Ishikawa (cell line): ENCODE data around the gene PLEKHO2.

Experiments
- CEBPB ChIP-seq: IDR thresholded peaks from 2 replicates; pipeline ENCODE4 v1.6.1; 2012
- CREB1 ChIP-seq: IDR thresholded peaks from 2 replicates; pipeline ENCODE4 v1.6.1; 2012; ENCODE audit warnings: low read depth
- EGR1 ChIP-seq: IDR thresholded peaks from 2 replicates; pipeline ENCODE4 v1.6.1; 2012
- EP300 ChIP-seq: IDR thresholded peaks from 2 replicates; pipeline ENCODE4 v1.6.1; 2012; ENCODE audit warnings: borderline replicate concordance
- FOXM1 ChIP-seq: IDR thresholded peaks from 2 replicates; pipeline ENCODE4 v1.6.1; 2012; ENCODE audit warnings: low read depth, borderline replicate concordance
- NFIC ChIP-seq: IDR thresholded peaks from 2 replicates; pipeline ENCODE4 v1.6.1; 2012
- RAD21 ChIP-seq: IDR thresholded peaks from 2 replicates; pipeline ENCODE4 v1.6.1; 2012; ENCODE audit warnings: low read depth
- TAF1 ChIP-seq: IDR thresholded peaks from 2 replicates; pipeline ENCODE4 v1.6.1; 2012; ENCODE audit warnings: low read depth, mild to moderate bottlenecking
- TCF12 ChIP-seq: IDR thresholded peaks from 2 replicates; pipeline ENCODE4 v1.6.1; 2012; ENCODE audit warnings: low read depth
- TEAD4 ChIP-seq: IDR thresholded peaks from 2 replicates; pipeline ENCODE4 v1.6.1; 2012
- YY1 ChIP-seq: IDR thresholded peaks from 2 replicates; pipeline ENCODE4 v1.6.1; 2012; ENCODE audit warnings: low read depth
- ZBTB7A ChIP-seq: IDR thresholded peaks from 2 replicates; pipeline ENCODE4 v1.6.1; 2012; ENCODE audit warnings: low read depth
- TF ChIP-seq, protein P1 (sequence below): IDR thresholded peaks from 2 replicates; pipeline ENCODE4 v1.6.1; 2012
- TF ChIP-seq, protein P2 (sequence below): IDR thresholded peaks from 2 replicates; pipeline ENCODE4 v1.6.1; 2012; ENCODE audit warnings: low read depth, mild to moderate bottlenecking
- TF ChIP-seq, protein P3 (sequence below): IDR thresholded peaks from 2 replicates; pipeline ENCODE4 v1.6.1; 2012

Gene PLEKHO2

DNA sequence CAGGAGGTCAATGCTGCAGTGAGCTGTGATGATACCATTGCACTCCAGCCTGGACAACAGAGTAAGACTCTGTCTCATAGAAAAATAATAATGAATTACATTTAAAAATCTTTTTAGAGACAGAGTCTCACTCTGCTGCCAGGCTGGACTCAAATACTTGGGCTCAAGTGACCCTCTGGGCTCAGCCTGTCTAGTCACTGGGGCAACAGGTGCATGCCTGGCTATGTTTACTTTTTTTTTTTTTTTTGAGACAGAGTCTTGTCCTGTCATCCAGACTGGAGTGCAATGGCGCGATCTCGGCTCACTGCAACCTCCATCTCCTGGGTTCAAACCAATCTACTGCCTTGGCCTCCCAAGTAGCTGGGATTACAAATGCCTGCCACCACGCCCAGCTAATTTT lies 8.0 kb upstream of the PLEKHO2 start:
- TF ChIP-seq TCF12 (no peak), EGR1 (no peak), TAF1 (no peak), ZBTB7A (no peak), NFIC (no peak)
- TF ChIP-seq, protein P1, sequence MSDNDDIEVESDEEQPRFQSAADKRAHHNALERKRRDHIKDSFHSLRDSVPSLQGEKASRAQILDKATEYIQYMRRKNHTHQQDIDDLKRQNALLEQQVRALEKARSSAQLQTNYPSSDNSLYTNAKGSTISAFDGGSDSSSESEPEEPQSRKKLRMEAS, result no peak

DNA sequence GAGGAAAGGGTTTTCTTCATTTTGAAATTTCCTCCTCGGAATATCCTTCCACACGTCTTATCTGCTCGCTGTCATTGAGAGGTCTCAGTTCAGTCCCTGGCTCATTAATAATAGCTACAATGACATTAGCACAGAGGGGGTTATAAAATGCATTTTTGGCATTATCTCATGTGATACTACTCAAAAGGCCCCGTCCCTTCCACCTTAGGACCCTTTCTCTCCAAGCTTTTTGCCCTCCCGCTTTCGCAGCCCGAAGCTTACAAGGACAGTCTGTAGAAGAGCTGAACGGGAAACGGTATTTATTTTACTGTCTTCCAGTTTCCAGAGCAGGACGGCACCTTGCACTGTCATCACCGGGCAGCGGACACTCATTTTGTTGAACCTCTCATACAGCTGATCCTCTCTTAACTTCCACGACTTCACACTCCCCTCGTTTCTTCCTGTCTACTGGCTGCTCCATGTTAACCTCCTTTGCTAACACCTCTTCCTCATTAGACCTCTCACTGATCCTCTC lies 5.6 kb upstream of the PLEKHO2 start:
- TF ChIP-seq, protein P2, sequence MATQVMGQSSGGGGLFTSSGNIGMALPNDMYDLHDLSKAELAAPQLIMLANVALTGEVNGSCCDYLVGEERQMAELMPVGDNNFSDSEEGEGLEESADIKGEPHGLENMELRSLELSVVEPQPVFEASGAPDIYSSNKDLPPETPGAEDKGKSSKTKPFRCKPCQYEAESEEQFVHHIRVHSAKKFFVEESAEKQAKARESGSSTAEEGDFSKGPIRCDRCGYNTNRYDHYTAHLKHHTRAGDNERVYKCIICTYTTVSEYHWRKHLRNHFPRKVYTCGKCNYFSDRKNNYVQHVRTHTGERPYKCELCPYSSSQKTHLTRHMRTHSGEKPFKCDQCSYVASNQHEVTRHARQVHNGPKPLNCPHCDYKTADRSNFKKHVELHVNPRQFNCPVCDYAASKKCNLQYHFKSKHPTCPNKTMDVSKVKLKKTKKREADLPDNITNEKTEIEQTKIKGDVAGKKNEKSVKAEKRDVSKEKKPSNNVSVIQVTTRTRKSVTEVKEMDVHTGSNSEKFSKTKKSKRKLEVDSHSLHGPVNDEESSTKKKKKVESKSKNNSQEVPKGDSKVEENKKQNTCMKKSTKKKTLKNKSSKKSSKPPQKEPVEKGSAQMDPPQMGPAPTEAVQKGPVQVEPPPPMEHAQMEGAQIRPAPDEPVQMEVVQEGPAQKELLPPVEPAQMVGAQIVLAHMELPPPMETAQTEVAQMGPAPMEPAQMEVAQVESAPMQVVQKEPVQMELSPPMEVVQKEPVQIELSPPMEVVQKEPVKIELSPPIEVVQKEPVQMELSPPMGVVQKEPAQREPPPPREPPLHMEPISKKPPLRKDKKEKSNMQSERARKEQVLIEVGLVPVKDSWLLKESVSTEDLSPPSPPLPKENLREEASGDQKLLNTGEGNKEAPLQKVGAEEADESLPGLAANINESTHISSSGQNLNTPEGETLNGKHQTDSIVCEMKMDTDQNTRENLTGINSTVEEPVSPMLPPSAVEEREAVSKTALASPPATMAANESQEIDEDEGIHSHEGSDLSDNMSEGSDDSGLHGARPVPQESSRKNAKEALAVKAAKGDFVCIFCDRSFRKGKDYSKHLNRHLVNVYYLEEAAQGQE, result no peak
- TF ChIP-seq CEBPB (no peak), TCF12 (no peak), CREB1 (no peak)

DNA sequence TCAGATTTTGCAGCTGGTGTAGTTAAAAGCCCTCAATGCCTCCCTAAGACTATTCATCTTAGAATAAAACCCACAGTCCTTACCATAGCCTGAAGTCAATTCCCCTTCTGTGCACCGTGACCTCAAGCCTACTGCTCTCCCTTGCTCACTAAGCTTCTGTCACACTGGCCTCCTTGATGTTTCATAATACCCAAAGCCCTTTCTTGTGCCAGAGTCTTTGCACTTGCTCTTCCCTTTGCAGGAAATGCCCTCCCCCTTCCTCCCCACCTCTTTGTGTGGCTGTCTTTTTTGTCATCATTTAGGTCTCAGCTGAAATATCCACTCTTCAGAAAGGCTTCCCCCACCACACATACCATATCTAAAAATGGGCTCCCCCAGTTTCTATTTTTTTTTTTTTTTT lies 4.2 kb upstream of the PLEKHO2 start:
- TF ChIP-seq FOXM1, result no peak
- no peak for TF ChIP-seq EGR1
- TF ChIP-seq, protein P1, result no peak
- no peak for TF ChIP-seq ZBTB7A
- TF ChIP-seq, protein P2, result no peak
- no peak for TF ChIP-seq TCF12
- no peak for TF ChIP-seq CEBPB
- no peak for TF ChIP-seq TEAD4
- TF ChIP-seq RAD21, result no peak
- TF ChIP-seq EP300, result no peak
- no peak for TF ChIP-seq YY1
- TF ChIP-seq CREB1, result no peak
- no peak for TF ChIP-seq TAF1
- TF ChIP-seq, protein P3, sequence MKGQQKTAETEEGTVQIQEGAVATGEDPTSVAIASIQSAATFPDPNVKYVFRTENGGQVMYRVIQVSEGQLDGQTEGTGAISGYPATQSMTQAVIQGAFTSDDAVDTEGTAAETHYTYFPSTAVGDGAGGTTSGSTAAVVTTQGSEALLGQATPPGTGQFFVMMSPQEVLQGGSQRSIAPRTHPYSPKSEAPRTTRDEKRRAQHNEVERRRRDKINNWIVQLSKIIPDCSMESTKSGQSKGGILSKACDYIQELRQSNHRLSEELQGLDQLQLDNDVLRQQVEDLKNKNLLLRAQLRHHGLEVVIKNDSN, result no peak
- TF ChIP-seq NFIC, result no peak

DNA sequence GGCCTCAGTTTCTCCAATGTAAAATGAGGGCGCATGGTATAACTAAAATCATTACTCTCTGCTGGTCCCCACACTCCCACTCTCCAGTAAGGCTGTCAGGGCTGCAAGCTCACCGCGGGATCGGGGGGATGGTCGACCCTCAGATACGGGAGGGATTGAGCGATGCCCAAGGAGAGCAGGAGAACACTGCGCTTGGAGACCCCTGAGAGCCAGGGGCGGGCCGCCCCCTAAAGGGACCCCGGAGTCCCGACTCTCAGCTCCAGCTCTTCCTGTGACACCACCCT lies 713 bp upstream of the PLEKHO2 start:
- peak; percentile 50; the same call in 1 of the 2 replicates for TF ChIP-seq ZBTB7A
- TF ChIP-seq, protein P3, result no peak

DNA sequence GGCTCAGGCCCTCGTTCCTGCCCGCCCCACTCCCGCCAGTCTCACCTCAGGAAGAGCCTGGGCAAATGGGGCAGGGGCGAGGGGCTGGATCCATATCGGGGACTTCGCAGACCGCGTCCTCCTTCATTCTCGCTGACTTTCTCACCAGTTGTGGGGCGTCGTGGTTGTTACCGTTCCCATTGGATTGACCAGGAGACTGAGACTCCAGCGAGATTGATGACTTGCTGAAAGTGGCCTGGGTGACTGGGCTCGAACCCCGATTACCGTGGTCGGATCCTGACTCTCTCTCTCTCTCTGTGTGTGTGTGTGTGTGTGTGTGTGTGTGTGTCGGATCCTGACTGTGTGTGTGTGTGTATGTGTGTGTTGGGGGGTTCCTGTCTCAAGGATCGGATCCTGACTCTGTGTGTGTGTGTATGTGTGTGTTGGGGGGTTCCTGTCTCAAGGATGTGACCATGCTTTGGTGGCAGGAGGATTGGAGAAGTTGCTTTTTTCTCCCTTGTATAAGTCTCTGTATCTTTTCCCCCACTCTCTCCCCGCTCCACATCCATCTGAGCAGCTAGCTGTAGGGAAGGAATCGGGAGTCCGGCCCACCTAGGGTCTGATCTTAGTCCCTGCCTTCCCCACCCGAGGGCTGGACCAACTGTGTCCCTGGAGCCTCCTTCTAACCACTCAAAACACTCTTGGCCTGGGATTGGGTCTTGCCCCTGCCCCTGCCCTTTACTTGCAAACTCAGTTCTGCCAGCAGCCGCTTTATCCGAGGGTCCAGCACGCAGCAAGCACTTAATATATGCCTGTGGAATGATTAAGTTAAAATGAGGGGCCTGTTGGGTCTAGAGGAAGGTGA lies 603 bp downstream of the PLEKHO2 start:
- TF ChIP-seq CEBPB, result no peak
- TF ChIP-seq EP300, result no peak
- no peak for TF ChIP-seq CREB1
- TF ChIP-seq NFIC, result no peak
- TF ChIP-seq, protein P1, result no peak
- TF ChIP-seq, protein P2, result no peak
- TF ChIP-seq EGR1, result no peak
- no peak for TF ChIP-seq FOXM1
- no peak for TF ChIP-seq RAD21
- TF ChIP-seq, protein P3, result no peak
- no peak for TF ChIP-seq YY1
- TF ChIP-seq TEAD4, result no peak
- TF ChIP-seq TCF12, result no peak
- no peak for TF ChIP-seq ZBTB7A
- TF ChIP-seq TAF1, result no peak
